Calu3 (cell line): ENCODE results near the gene GRAMD1A. TPM values are rescaled to one million over a fixed set of nuclear protein-coding genes. Genes with fewer than 3 reads are reported as not detected.

Experiments
- BruUV-seq: library from RNA; stranded (reverse); fragments of 400-500 nt; replicated peaks from 2 replicates; lab custom pipeline; 2021; lab: Mats Ljungman, UMichigan
- CTCF ChIA-PET: fragments of 300-600 bp; sonication (Branson Sonifier 250); formaldehyde crosslinking; loops from one replicate; lab custom pipeline; 2022; ENCODE audit warnings: antibody characterized with exemption; lab: Charles Lee
- DNase-seq: peaks from one replicate; pipeline ENCODE4 v3.0.0; 2022
- H3K27ac Mint-ChIP-seq: one replicate; pipeline ENCODE4 v1.8.0; 2022; ENCODE audit warnings: mixed read lengths; ENCODE audit not compliant: unreplicated experiment
- H3K27me3 Mint-ChIP-seq: one replicate; pipeline ENCODE4 v1.8.0; 2022; ENCODE audit warnings: mixed read lengths; ENCODE audit not compliant: unreplicated experiment
- H3K36me3 Mint-ChIP-seq: one replicate; pipeline ENCODE4 v1.8.0; 2022; ENCODE audit warnings: mild to moderate bottlenecking, moderate library complexity, mixed read lengths; ENCODE audit not compliant: insufficient read depth, unreplicated experiment
- H3K4me1 Mint-ChIP-seq: one replicate; pipeline ENCODE4 v1.8.0; 2022; ENCODE audit warnings: mild to moderate bottlenecking, low read depth, mixed read lengths; ENCODE audit not compliant: unreplicated experiment
- H3K4me3 Mint-ChIP-seq: one replicate; pipeline ENCODE4 v1.8.0; 2022; ENCODE audit warnings: mild to moderate bottlenecking, low read depth, moderate library complexity, mixed read lengths; ENCODE audit not compliant: unreplicated experiment
- H3K9me3 Mint-ChIP-seq: one replicate; pipeline ENCODE4 v1.8.0; 2022; ENCODE audit warnings: low read depth, mixed read lengths; ENCODE audit not compliant: unreplicated experiment
- CTCF ChIP-seq: fragments of 200-600 bp; IDR thresholded peaks from one replicate; pipeline ENCODE4 v1.8.0; 2022; ENCODE audit warnings: antibody characterized with exemption; ENCODE audit not compliant: unreplicated experiment
- intact Hi-C: fragments of 100-400 bp; cut with micrococcal nuclease; formaldehyde crosslinking; loops from one replicate; pipeline ENCODE4 v1.10.0; 2022; ENCODE audit not compliant: unreplicated experiment
- total RNA-seq: library from RNA; stranded (reverse); gene quantifications from 2 replicates; pipeline ENCODE4 v1.2.3, GENCODE V29; 2022

Gene GRAMD1A
- total RNA-seq, 1 experiment from 2014 or later: 126 TPM

- intact Hi-C loops: no loop called here
- no TSS peak for BruUV-seq
- Mint-ChIP-seq H3K9me3 (no peaks in the 10 kb centered on the region), H3K4me1 (peaks cover under 1% of the 10 kb centered on the region), H3K4me3 (no peak overlapping the region), H3K27ac (no peak overlapping the region), H3K36me3 (no peaks in the 10 kb centered on the region), H3K27me3 (peaks cover 31% of the 10 kb centered on the region)
- CTCF ChIA-PET: no interaction called here
- TF ChIP-seq CTCF: no peak
- no peak for DNase-seq
Measured at GRCh38 chr19:35074426-35075201, 74.5 kb downstream of the GRAMD1A start.

GRCh38 chr19:35075202-35076025 is 75.3 kb downstream of the GRAMD1A start:
- no peak for DNase-seq
- H3K4me1 Mint-ChIP-seq: no peaks in the 10 kb centered on the region
- H3K27me3 Mint-ChIP-seq: peaks cover 33% of the 10 kb centered on the region
- CTCF ChIA-PET: no interaction called here
- intact Hi-C loops: no loop called here
- H3K9me3 Mint-ChIP-seq: no peaks in the 10 kb centered on the region
- H3K4me3 Mint-ChIP-seq: no peak overlapping the region
- no TSS peak for BruUV-seq
- TF ChIP-seq CTCF: no peak
- no peaks in the 10 kb centered on the region for H3K36me3 Mint-ChIP-seq
- no peak overlapping the region for H3K27ac Mint-ChIP-seq

- no peaks in the 10 kb centered on the region for H3K9me3 Mint-ChIP-seq
- no peaks in the 10 kb centered on the region for H3K36me3 Mint-ChIP-seq
- CTCF ChIA-PET: no interaction called here
- peaks cover 33% of the 10 kb centered on the region for H3K27me3 Mint-ChIP-seq
- no TSS peak for BruUV-seq
- H3K27ac Mint-ChIP-seq: no peak overlapping the region
- intact Hi-C loops: no loop called here
- no peak for DNase-seq
- H3K4me1 Mint-ChIP-seq: no peaks in the 10 kb centered on the region
- H3K4me3 Mint-ChIP-seq: no peak overlapping the region
- TF ChIP-seq CTCF: no peak
Measured at GRCh38 chr19:35076026-35076370, 75.9 kb downstream of the GRAMD1A start.

Other genes starting within 250 kb of the GRAMD1A start
- gene ZNF599, start 227.1 kb upstream of the GRAMD1A start, total RNA-seq: 4.9 and 6.2 TPM in 2 replicates
- gene ZNF30, start 73.4 kb upstream of the GRAMD1A start, total RNA-seq: 2.9 and 4.2 TPM in 2 replicates
- gene ZNF792, start 36.1 kb upstream of the GRAMD1A start, total RNA-seq: 9.1 and 9.3 TPM in 2 replicates
- 1.4 and 2.1 TPM in 2 replicates for gene SCN1B, start 30.1 kb downstream of the GRAMD1A start, total RNA-seq
- gene HPN, start 41.4 kb downstream of the GRAMD1A start, total RNA-seq: 1.4 and 2.2 TPM in 2 replicates
- gene FXYD3, start 115.5 kb downstream of the GRAMD1A start, total RNA-seq: 183 and 291 TPM in 2 replicates
- gene LGI4, start 134.7 kb downstream of the GRAMD1A start, total RNA-seq: 0.42 and 0.68 TPM in 2 replicates
- 1.6 and 2.0 TPM in 2 replicates for gene FXYD1, start 138.5 kb downstream of the GRAMD1A start, total RNA-seq
- 0.90 and 1.3 TPM in 2 replicates for gene FXYD7, start 142.9 kb downstream of the GRAMD1A start, total RNA-seq
- 760 and 802 TPM in 2 replicates for gene FXYD5, start 154.4 kb downstream of the GRAMD1A start, total RNA-seq
- gene FAM187B, start 228.4 kb downstream of the GRAMD1A start, total RNA-seq: not detected in 2 replicates
- gene LSR, start 248.7 kb downstream of the GRAMD1A start, total RNA-seq: 494 and 609 TPM in 2 replicates